ENCODE data around the gene GUCD1.
"Not testable (repeated sequence)": the region's sequence is repeated elsewhere in the genome, so short reads cannot be mapped to it uniquely, and the experiment has no call there.

The GUCD1 gene

DNA sequence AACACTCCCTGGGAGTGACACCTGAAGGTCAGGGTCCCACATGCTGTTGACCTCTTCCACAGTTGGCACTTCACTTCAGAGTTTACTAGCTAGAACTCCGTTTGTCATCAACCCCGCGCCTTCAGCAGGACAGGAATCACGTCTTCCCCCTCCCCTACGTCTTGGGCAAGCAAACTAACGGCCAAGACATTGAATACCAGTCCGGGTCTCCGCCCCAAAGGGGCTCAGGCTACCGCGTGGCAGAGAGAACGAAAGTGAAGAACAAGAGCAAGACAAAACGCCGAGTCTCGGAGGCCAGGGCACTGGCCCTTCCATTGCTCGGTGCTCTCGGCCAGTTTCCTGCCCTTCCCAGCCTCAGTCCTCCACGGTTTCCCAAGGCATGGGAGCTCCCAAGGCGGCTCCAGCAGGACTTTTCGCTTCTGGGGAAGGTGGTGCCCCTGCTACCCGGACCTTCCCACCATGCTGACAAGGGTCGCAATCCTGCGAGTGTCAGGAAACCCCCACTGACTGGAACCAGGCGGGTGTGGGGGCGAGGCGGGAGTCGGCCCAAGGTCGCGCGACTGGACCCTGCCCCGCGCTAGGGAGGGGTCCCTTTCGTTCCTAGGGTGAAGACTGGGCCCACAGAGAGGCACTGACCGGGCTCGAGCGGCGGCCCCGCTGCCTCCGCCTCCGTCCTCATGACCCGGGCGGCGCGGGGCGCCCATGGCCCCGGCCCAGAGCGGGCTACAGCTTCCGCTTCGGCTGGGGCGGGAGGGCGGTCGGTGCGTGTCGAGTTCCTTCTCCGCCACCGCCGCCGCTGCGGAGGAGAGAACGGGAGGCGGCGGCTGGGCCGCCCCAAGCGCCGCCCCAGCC lies at the start of gene GUCD1:
Gene GUCD1 (minus strand): TSS at position 826 of the 852 bp plus-strand sequence. CDS start 147 bp downstream, at position 679.
- peak; percentile 51 for DNase-seq

- peak; percentile 63 for DNase-seq
These were observed 49.1 kb upstream of the GUCD1 start for GRCh38 chr22:24603770-24604629.

DNA sequence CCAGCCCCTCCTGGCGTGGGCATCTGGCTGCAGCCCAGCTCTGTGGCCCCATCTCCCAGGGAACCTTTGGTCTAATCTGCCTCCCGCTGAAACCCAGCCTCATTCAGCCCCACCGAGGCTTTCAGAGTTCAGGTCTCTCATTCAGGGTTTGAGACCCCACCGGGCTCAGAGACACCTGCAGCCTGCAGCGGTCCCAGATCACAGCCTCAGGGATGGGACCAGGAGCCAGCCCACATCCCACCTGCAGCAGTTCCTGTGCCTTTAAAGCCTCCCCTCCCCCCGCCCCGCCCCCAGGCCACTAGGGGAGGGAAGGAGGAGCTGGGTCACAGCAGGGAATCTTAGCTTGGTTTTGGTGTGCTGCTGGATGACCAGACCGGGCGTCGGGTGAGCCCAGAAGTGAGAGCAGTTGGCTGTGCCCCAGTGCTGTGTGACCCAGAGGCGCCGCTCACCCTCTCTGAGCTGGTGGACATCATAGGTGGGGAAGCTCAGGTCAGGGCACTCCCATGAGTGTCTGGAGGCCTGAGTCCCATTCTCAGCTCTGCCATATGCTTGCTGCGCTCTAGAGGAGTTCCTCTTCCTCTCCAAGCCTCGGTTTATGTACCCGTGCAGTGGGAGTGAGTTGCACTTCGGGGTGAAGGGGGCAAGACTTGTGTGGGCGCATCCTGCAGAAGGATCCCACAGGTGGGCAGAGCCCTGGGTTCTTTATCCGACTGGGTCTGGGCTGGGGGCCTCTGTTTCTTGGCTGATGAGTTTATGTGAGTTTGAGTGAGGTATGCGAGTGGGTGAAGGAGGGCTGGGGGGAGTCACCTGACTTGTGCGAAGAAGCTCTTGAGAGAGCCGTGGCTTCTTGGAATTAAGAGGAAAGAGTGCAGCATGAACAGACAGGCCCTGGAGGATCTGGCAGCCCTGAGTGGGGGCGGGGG lies 48.2 kb upstream of the GUCD1 start, which contains the start of gene GGT1:
Gene GGT1 (plus strand): TSS at position 347 of the 923 bp plus-strand sequence. CDS start 7,889 bp downstream, outside the sequence.
- peak; percentile 47 for DNase-seq

- DNase-seq, result not testable (repeated sequence)
These were observed 47.3 kb upstream of the GUCD1 start for GRCh38 chr22:24602105-24602749.

- peak; percentile 95 for DNase-seq
These were observed 46.5 kb upstream of the GUCD1 start for GRCh38 chr22:24601217-24602104.

GRCh38 chr22:24599958-24600715 lies 45.2 kb upstream of the GUCD1 start:
- DNase-seq, result peak; percentile 86

- no peak for DNase-seq
These were observed 44.6 kb upstream of the GUCD1 start for GRCh38 chr22:24599514-24599913.

- not testable (repeated sequence) for DNase-seq
These were observed 42.1 kb upstream of the GUCD1 start for GRCh38 chr22:24597076-24597475.

DNA sequence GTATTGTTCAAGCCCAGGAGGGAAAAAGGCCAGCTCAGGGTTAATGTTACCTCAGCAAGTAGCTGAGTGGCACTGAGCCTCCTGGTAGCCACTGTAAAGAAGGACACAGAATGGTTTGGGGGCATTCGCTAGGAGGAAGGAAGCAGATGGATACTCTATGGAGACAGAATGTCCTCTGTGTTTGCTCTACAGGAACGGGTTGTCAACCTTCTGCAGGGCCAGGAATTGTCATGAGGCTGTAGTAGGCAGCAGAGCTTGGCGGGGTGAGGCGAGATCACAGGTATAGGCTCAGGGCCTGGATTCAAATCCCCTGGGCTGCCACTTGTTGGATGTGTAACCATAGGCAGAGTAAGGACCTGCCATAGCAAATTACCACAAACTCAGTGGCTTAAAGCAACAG lies 40.9 kb upstream of the GUCD1 start:
- DNase-seq, result no peak

DNA sequence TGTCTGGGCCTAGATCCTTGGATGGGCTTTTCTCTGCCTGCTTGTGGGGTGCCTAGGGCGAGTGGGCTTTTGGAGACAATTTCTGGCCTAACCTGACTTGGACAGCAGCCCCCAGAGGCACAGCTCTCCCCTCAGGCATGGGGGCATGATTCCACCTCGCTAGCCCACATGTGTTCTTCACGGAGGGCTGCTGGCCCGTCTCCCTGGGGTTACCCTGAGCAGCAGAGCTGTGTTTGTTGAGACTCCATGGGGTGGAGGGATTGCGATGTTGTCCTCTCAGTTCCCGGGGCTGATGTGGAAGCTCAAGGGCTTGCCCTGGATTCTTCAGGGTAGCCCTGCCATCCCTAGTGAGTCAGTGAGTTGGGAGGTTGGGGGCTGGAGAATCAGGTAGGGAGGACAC lies 40.3 kb upstream of the GUCD1 start:
- no peak for DNase-seq

- no peak for DNase-seq
These were observed 39.7 kb upstream of the GUCD1 start for GRCh38 chr22:24594569-24595120.

- DNase-seq, result no peak
These were observed 39.1 kb upstream of the GUCD1 start for GRCh38 chr22:24593836-24594568.

GRCh38 chr22:24593559-24593835 lies 38.6 kb upstream of the GUCD1 start:
- not testable (repeated sequence) for DNase-seq

DNA sequence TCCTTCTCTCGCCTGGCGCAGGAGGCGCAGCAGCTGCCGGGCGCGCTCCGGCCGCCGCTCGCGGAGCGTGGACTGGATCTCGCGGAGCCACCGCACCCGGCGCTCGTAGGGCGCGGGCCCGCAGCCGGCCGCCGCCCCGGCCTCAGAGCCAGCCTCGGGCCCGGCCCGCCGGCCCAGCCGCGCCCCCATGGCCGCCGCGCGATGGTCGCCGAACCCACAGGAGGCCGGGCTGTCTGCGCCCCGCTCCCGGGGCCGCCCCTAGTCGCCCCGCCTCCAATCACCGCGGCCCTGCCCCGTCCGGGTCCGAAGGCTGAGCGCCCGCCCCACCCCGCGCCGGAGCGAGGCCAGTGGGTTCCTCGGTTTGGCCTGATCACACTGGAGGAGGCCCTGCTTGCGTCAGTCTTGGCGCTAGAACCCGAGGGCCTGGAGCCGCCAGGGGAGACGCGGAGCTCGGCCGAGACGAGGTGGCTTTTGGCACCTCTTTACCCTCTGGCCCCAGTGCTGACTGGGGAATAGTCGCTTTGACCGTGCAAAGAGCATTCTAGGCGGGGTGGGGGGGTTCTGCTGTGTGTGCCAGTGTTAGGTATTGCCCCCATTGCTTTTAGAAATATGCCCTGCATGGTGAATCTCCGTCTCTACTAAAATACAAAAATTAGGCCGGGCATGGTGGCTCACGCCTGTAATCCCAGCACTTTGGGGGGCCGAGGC lies 38.1 kb upstream of the GUCD1 start, which contains the start of gene LRRC75B:
Gene LRRC75B (minus strand): TSS at position 223 of the 708 bp plus-strand sequence. CDS start 34 bp downstream, at position 189.
- DNase-seq, result peak; percentile 92

GRCh38 chr22:24592058-24592850 lies 37.3 kb upstream of the GUCD1 start:
- peak; percentile 36 for DNase-seq

DNA sequence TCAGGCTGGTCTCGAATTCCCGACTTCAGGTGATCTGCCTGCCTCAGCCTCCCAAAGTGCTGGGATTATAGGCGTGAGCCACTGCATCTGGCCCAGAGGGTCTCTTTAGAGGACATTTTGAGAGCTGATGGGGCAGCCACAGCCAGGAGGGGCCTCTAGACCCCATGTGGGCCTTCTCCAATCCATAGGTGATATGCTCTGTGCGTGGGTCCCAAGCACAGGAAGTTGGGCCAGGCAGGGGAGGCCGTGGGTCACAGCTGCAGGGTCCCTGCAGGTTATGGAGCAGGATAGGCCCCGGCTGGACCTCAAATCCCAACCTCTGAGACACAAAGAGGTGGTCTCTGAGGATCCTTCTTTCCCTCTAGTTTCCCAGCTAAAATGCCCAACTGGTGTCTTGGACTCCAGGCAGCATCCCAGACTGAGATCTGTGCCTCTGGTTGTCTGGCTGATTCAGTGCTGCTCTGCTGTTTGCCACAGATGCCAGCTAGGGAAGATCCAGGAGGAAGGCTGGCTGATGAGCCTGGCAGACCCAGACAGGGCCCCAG lies 36.4 kb upstream of the GUCD1 start:
- DNase-seq, result no peak

DNA sequence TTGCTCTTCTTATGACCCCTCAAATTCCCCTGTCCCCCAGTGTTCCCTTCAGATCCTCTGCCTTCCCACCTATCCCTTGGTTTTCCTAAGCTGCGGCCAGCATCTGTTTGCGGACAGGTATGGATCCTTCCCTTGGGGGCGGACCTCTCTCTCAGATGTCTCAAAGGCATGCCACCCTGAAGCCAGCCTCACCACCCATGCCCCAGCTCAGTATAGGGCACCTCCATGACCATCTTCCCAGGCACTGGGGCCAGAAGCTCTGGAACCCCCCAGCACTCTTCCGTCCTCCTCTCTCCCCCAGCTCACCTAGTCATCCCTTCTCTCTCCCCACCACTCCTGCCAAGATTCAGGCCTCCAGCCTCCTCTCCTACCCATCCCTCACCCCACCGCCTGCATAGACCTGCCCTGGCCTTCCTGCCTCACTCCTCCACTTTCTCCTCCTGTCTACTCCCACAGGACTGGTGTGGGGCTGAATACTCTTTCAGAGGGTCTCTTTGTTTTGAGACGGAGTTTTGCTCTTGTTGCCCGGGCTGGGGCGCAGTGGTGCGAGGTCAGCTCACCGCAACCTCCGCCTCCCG lies 35.7 kb upstream of the GUCD1 start:
- no peak for DNase-seq
